ENCODE data around the gene PTGS2.
"Not testable (repeated sequence)": the region's sequence is repeated elsewhere in the genome, so short reads cannot be mapped to it uniquely, and the experiment has no call there.

The PTGS2 gene

DNA sequence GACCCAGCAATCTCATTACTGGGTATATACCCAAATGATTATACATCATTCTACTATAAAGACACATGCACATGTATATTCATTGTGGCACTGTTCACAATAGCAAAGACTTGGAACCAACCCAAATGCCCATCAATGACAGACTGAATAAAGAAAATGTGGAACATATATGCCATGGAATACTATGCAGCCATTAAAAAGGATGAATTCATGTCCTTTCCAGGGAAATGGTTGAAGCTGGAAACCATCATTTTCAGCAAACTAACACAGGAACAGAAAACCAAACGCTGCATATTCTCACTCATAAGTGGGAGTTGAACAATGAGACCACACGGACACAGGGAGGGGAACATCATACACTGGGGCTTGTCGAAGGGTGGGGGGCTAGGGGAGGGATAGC, 10.4 kb downstream of the PTGS2 start:
- DNase-seq = not testable (repeated sequence)

DNA sequence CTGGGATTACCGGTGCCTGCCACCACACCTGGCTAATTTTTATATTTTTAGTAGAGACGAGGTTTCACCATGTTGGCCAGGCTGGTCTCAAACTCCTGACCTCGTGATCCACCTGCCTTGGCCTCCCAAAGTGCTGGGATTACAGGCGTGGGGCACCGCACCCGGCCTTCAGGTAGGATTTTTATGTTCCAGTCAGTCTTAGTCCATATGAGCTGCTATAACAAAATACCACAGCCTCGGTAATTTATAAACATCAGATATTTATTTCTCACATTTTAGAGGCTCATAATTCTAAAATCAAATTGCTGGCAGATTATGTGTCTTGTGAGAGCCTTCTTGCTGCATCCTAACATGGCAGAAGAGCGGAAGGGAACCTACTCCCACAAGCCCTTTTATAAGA, 16.0 kb downstream of the PTGS2 start:
- DNase-seq = not testable (repeated sequence)

DNA sequence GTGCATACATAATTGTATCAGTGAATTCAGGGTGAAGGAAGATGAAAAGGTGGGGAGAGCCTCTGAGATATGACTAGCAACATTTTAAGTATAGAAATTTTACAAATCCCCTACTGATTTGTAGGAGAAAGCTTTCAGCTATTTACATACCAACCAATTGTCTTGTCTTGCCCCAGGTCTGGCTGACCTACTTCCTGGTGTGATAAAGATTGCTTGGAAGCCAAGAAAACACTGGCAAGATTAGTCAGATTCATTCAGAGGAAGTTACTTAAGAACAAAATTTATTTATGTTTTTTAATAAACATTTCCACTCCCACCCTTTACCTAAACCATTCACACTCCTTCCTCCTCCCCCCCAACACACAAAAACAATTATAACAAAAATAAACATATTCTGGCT, 17.5 kb downstream of the PTGS2 start:
- DNase-seq = no peak

DNA sequence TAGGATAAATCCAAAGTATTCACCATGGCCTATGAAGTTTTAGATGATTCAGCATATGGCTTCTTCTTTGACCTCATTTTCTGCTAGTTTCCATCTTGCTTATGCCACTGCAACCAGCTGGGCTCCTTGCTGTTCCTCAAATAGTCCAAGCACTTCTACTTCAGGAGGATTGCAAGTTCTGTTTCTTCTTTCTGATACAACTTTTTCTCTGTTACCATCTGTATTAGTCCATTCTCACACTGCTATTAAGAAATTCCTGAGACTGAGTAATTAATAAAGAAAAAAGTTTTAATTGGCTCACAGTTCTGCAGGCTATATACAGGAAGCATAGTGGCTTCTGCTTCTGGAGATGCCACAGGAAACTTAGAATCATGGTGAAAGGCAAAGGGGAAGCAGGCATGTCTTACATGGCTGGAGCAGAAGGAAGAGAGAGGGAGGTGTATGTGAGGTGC, 20.3 kb downstream of the PTGS2 start:
- DNase-seq = no peak

DNA sequence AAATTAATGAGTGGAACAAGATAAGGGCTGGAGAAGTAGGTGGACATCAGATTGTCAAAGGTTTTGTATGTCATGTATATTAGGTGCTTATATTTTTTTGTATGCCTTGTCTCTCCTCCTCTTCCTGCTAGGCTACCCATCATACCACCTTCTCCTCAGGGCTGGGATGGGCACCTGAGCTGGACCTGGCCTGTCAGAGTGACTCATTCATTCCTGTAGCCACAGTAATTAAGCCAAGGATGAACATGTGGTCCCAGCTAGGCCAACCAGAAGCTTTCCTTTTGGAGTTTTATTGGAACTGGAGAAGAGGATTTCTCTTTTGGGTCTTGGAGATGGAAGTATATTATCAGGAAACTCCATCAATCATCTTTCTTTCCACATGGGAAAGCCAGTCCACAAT, 21.2 kb downstream of the PTGS2 start:
- DNase-seq = no peak

DNA sequence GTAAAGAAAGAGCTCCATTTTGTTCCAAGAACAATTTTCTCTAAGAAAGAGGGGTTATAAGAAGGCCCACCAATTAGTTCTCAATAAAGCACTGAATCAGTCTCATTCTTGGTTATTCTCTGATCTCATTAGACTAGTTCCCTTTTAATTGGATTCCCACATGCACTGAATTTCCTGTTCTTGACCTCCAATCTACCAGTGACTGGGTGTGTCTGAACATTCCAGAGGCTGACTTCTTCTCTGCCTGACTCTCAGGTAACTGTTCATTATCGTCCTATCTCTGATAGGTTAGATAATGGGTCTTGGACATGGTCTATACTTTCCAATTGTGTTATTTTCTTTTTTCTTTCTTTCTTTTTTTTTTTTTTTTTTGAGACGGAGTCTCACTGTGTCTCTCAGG, 22.7 kb downstream of the PTGS2 start:
- DNase-seq = no peak

DNA sequence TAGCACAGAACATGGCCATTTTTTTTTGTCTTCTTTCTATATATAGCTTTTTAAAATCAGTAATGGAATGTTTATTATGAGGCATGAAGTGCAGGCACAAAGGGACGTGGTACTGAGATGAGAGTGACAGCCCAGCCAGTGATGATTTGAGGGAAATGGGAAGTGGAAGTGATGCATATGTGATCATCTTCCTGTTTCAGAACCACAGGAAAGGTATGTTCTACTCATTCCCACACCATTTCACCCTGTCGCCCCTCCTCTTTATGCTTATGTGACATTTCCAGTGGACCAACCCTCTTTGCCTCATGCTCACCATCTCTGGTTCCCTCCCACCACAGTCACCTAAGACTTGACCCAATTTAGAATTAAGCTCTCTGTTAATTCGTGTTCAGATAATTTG, 24.3 kb downstream of the PTGS2 start:
- no peak for DNase-seq

DNA sequence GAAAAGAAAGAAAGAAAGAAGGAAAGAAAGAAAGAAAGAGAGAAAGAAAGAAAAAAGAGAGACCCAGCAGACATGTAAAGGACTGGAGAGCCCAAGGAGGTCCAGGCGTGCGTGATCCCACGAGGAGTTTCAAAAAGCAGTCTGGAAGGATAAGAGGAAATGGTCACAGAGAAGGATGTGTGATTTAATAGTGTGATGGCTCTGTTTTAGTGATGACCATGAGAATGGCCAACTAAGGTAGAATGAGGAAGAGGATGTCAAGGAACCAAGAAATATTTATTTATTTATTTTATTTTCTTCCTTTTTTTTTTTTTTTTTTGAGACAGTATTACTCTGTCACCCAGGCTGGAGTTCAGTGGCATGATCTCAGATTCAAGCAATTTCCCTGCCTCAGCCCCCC, 25.5 kb downstream of the PTGS2 start:
- DNase-seq = no peak

DNA sequence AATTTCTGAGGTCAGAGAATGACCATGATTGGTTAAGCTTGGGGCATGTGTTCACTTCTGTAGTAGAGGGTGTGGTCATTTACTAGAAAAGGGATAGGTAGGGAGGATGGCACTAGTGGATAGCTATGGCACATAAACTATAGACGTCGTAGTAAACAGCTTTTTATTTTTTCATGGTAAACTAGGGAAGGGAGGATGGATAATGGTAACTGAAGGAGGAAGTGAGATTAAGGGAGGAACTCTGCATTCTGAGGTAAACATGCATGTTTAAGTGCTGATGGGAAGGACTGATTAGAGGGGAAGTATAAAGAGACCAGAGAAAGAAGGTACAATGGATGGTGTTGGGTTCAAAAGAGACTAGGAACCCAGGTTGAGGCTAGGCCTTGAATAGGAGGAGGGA, 26.9 kb downstream of the PTGS2 start:
- DNase-seq = no peak

DNA sequence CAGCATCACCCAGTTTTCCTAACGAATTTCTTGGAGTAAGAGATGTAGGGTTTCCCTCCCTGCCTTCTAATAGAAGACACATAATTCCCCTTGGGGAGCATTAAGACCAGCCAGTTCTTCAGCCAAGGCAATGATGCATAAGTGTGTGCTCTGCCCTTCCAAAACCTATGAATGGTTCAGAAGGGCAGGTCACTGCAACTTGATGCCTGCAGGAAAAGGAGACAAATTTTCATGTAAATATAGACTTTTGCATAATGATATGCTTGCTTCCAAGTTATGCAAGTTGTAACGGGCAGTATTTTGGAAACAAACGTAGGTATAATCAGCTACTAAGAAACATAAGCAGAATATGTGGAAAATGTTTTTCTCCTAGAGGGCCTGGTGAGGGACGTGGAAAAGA, 31.6 kb downstream of the PTGS2 start:
- no peak for DNase-seq

DNA sequence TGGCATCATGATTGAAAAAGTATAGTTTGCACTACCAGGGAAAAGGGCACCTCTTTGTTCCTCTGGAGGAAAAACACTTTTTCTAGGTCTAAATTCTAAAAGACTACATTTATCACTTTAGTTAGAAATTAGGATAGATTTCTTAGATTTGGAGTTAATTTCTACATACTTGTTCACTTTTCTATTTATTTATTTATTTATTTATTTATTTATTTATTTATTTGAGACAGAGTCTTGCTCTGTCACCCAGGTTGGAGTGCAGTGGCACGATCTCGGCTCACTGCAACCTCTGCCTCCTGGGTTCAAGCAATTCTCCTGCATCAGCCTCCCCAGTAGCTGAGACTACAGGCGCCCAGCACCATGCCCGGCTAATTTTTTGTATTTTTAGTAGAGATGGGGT, 32.2 kb downstream of the PTGS2 start:
- DNase-seq = not testable (repeated sequence)

DNA sequence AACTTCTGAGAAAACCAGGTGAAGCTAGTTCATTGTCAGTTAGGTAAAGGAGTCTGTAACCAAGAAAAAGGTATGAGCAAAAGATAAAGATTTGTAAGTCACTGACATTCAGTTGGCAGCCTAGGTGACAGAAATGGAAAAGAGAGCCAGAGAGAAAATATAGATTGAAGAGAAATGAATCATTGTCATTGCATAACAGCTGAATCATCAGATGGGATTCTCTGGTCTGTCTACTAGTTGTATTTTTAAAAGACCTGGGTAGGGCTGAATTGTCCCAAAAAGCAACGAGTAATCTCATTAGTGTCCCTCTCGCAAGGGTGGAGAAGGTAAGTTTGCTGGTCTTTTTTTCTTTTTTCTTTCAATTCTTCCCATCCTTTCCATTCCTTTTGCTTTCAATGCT, 36.6 kb downstream of the PTGS2 start:
- DNase-seq = no peak

DNA sequence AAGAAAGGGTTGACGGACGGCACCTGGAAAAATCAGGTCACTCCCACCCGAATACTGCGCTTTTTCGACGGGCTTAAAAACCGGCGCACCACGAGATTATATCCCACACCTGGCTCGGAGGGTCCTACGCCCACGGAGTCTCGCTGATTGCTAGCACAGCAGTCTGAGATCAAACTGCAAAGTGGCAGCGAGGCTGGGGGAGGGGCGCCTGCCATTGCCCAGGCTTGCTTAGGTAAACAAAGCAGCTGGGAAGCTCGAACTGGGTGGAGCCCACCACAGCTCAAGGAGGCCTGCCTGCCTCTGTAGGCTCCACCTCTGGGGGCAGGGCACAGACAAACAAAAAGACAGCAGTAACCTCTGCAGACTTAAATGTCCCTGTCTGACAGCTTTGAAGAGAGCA, 42.7 kb downstream of the PTGS2 start:
- not testable (repeated sequence) for DNase-seq

DNA sequence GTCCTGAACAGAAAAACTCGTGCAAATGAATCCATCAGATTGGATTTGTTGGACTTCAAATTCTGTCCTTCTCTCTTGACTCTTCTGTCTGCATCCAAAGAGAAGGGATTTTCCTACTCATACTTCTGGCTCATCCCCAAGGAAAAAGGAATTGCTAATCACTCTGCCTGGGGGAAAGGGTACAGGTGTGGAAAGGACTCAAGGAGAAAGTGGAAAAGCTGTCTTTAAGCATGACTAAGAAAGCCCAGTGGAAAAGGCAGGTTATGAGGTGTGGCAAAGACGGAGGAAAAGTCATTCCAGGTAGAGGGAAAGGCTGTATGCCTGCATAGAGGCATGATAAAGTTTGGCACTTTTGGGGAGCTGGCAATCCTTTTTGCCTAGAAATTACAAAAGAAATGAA, 43.4 kb downstream of the PTGS2 start:
- no peak for DNase-seq

DNA sequence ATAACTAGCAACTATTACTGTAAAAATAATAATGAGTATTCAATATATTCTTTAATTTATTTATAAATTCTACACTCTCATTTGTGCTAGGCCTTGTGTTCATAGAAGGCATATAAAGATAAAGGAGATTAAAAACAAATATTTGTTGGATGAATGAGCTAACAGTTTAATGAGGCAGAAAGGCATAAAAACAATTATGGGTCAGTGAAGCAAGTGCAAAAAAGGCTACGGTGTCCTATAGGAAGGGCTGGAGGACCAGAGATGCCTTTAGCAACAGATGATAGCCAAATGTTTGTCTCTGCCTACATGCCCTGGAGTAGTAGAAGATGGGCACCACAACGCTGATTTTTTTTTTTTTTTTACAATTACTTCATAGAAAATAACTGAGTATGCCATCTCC, 45.7 kb downstream of the PTGS2 start:
- DNase-seq = no peak

DNA sequence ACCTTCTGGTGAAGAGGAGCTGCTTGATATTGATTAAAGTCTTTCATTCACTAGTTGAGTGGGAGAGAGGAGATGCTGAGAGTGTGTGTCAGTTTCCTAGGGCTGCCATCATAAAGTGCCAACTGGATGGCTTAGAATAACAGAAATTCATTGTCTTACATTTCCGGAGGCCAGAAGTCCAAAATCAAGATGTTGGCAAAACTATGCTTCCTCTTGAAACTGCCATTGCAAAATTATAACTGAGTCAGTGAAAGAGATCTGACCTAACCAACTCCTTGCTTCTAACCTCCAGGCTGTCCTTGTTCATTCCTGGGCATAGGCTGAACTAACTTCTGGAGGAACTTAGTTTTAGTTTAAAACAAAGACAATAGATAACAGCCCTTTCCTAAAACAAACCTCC, 47.1 kb downstream of the PTGS2 start:
- DNase-seq = no peak

DNA sequence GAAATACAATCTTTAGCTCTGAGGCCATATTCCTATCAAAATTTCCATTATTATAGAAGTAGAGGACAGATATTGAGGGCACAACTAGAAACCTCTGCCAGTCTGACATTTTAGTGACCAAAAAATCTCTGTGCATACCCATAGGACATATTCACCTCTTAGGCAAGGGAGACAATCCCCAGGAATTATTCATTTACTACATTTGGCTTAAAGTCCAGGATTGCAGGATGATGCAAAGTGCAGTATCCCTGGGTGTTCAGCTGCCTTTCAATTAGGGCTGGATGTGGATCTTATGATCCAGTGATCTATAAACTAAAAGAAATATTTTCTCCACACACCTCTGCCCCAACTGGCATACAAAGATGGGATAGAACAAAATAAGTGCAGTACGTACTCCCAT, 50.9 kb downstream of the PTGS2 start:
- no peak for DNase-seq

DNA sequence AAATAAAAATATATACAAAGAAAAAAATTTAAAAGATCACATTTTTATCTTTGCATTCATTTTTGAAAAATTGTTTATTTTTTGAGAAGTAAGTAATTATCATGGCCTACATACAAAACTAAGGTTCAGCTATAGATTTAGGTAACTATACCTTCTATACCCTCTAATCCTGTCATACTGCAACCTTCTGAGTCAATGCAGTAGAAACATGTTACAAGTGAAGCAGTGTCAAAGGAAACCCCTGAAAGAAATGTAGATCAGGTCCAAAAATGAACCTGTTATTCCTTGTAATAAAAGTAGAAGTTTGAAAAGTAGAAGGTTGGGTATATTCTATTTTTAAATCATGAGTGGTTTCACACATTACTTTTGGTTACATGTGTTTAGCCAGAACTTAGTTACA, 51.3 kb downstream of the PTGS2 start:
- DNase-seq = no peak

DNA sequence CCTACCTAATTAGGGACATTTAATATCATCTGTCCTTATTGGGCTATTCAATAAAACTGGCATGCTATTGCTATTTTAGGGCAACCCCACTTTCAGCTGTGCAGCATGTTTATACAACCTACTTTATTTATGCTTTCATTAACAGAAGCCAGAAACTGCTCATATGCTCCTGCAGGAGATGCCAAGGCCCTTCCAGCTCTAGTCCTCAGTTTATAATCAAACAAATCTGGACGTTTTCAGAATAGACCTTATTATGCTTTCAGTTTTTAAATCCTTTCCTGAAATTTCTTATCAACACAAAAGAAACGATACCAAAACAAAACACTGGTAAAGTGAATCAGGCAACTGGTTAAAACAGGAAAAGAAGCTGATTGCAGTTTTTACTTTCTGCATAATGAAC, 53.2 kb downstream of the PTGS2 start:
- DNase-seq = no peak

DNA sequence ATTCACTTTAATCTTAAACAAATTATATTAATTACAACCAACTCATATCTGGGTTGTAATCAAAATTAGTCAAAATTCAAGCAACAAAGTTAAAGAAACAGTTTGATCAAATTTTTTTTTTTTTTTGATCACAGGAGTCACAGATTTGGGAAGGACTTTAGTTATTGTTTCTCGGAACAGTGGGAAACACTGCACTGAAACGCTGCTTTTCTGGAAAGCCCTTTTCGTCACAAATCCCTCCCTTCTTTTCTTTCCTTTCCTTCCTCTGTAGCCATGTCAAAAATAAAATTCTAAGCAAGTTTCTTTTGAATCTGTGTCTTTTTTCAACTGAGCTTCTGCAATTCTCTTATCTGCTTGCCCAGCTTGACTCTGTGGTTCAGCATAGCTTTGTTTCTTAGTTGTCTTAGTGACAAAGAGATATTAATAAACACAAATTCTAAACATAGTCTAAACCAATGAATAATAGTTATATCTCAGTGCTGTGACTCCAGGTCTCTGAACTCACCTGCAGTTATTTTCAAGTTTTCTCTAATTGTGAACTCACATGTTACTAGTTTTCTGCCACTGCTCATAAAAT, 53.8 kb downstream of the PTGS2 start:
- no peak for DNase-seq

DNA sequence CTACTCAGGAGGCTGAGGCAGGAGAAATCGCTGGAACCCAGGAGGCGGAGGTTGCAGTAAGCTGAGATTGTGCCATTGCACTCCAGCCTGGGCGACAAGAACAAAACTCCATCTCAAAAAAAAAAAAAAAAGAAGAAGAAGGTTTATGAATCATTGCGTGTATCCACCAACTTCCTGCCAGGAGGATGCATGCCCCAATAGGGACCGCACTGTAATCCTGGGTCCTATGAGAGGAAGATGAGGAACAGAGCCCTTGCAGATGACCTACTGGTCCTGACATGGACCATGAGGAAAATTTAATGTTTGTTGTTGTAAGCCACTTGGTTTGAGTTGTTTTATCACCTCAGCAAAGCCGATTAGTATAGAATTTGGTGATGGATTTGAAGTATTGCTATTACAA, 56.7 kb downstream of the PTGS2 start:
- no peak for DNase-seq

Measured in activated CD4-positive, CD25-positive, alpha-beta regulatory T cell treated with anti-CD3 and anti-CD28 coated beads, Interleukin-2, amount 50 U/mL, for 72 hours (primary cell).